Stimulated activated CD8-positive, alpha-beta memory T cell treated with anti-CD3 and anti-CD28 coated beads, Interleukin-7, amount 100 ng/mL, for 4 hours (primary cell): ENCODE measurements around the gene MAML2.
A peak's percentile ranks its signal among the peaks of the same experiment; 100 is the strongest.

Experiments
- DNase-seq, 2 donors: peaks; one replicate each; pipeline ENCODE4 v3.0.0-alpha.2; 2020; ENCODE audit warnings: low read depth in 2 of 2

Gene MAML2

GRCh38 chr11:96156379-96156722 lies 186.6 kb downstream of the MAML2 start:
- DNase-seq = no peak

- DNase-seq = peak; percentile 24 to 51
These were observed 187.2 kb downstream of the MAML2 start for GRCh38 chr11:96155627-96156378.

GRCh38 chr11:96154802-96155520 lies 188.0 kb downstream of the MAML2 start:
- DNase-seq = no peak

GRCh38 chr11:96152623-96153022 lies 190.4 kb downstream of the MAML2 start:
- DNase-seq = no peak

- no peak for DNase-seq
These were observed 191.5 kb downstream of the MAML2 start for GRCh38 chr11:96151501-96151900.

GRCh38 chr11:96150609-96151008 lies 192.4 kb downstream of the MAML2 start:
- no peak for DNase-seq

GRCh38 chr11:96149743-96150555 lies 193.0 kb downstream of the MAML2 start:
- DNase-seq = no peak

GRCh38 chr11:96147906-96148486 lies 195.0 kb downstream of the MAML2 start:
- DNase-seq = no peak

- no peak for DNase-seq
These were observed 195.8 kb downstream of the MAML2 start for GRCh38 chr11:96147186-96147585.

GRCh38 chr11:96146765-96147164 lies 196.2 kb downstream of the MAML2 start:
- DNase-seq = no peak

- DNase-seq = no peak
These were observed 197.8 kb downstream of the MAML2 start for GRCh38 chr11:96145163-96145585.

- DNase-seq = no peak
These were observed 198.4 kb downstream of the MAML2 start for GRCh38 chr11:96144553-96144952.

GRCh38 chr11:96143041-96143521 lies 199.9 kb downstream of the MAML2 start:
- DNase-seq = no peak

- no peak for DNase-seq
These were observed 201.4 kb downstream of the MAML2 start for GRCh38 chr11:96141626-96142025.

- no peak for DNase-seq
These were observed 203.3 kb downstream of the MAML2 start for GRCh38 chr11:96139691-96140090.

- DNase-seq = no peak
These were observed 205.6 kb downstream of the MAML2 start for GRCh38 chr11:96137373-96137772.

- no peak for DNase-seq
These were observed 206.2 kb downstream of the MAML2 start for GRCh38 chr11:96136613-96137298.

GRCh38 chr11:96134602-96135001 lies 208.4 kb downstream of the MAML2 start:
- DNase-seq = no peak

GRCh38 chr11:96132437-96132836 lies 210.6 kb downstream of the MAML2 start:
- DNase-seq = no peak

- no peak for DNase-seq
These were observed 212.9 kb downstream of the MAML2 start for GRCh38 chr11:96130061-96130620.

- no peak for DNase-seq
These were observed 215.4 kb downstream of the MAML2 start for GRCh38 chr11:96127596-96127959.
